Hindlimb muscle (tissue), 1 donor: Measurements from ENCODE around the gene PMPCB. TPM values are rescaled to one million over a fixed set of nuclear protein-coding genes. Genes with fewer than 3 reads are reported as not detected.
"Not testable (repeated sequence)": the region's sequence is repeated elsewhere in the genome, so short reads cannot be mapped to it uniquely, and the experiment has no call there.

ENCODE experiments used
- DNase-seq: peaks from one replicate; pipeline ENCODE4 v3.0.0-alpha.2; 2013
- polyA plus RNA-seq: library from polyadenylated mRNA; unstranded; fragments of 120-200 nt; gene quantifications from one replicate; pipeline ENCODE4 v1.2.1, GENCODE V29; 2013; ENCODE audit not compliant: insufficient read length

Gene PMPCB
- polyA plus RNA-seq: 54.3 TPM

GRCh38 chr7:103296901-103297836, at the start of gene PMPCB:
PMPCB (plus strand) TSS chr7:103297435; CDS start chr7:103297460, 25 bp downstream.
- peak; percentile 93 for DNase-seq

- not testable (repeated sequence) for DNase-seq
These were observed 43.3 kb upstream of the PMPCB start for GRCh38 chr7:103253699-103254506.

GRCh38 chr7:103264054-103264453, 33.2 kb upstream of the PMPCB start:
- not testable (repeated sequence) for DNase-seq

- DNase-seq: not testable (repeated sequence)
These were observed 31.0 kb upstream of the PMPCB start for GRCh38 chr7:103266229-103266628.

- DNase-seq: not testable (repeated sequence)
These were observed 23.9 kb upstream of the PMPCB start for GRCh38 chr7:103273374-103273773.

- not testable (repeated sequence) for DNase-seq
These were observed 22.4 kb upstream of the PMPCB start for GRCh38 chr7:103274867-103275266.

GRCh38 chr7:103278195-103278594, 19.0 kb upstream of the PMPCB start:
- DNase-seq: not testable (repeated sequence)

- DNase-seq: not testable (repeated sequence)
These were observed 17.6 kb upstream of the PMPCB start for GRCh38 chr7:103279636-103279962.

- peak; percentile 55 for DNase-seq
These were observed 17.1 kb upstream of the PMPCB start for GRCh38 chr7:103279963-103280802.

- DNase-seq: peak; percentile 21
These were observed 16.5 kb upstream of the PMPCB start for GRCh38 chr7:103280803-103281155.

GRCh38 chr7:103282802-103283427, 14.3 kb upstream of the PMPCB start:
- DNase-seq: not testable (repeated sequence)

GRCh38 chr7:103292122-103292521, 5.1 kb upstream of the PMPCB start:
- DNase-seq: no peak

GRCh38 chr7:103293526-103293925, 3.7 kb upstream of the PMPCB start:
- DNase-seq: no peak

GRCh38 chr7:103297837-103298179, 573 bp downstream of the PMPCB start:
- no peak for DNase-seq

- no peak for DNase-seq
These were observed 2.4 kb downstream of the PMPCB start for GRCh38 chr7:103299660-103300059.

- no peak for DNase-seq
These were observed 4.2 kb downstream of the PMPCB start for GRCh38 chr7:103301441-103301840.

- no peak for DNase-seq
These were observed 10.4 kb downstream of the PMPCB start for GRCh38 chr7:103307503-103308231.

GRCh38 chr7:103314852-103315251, 17.6 kb downstream of the PMPCB start:
- no peak for DNase-seq

- DNase-seq: no peak
These were observed 19.2 kb downstream of the PMPCB start for GRCh38 chr7:103316380-103316941.

- DNase-seq: no peak
These were observed 19.8 kb downstream of the PMPCB start for GRCh38 chr7:103317009-103317408.

GRCh38 chr7:103325744-103326143, 28.5 kb downstream of the PMPCB start:
- no peak for DNase-seq
